ENCODE measurements around the gene EGFLAM.

The EGFLAM gene

GRCh38 chr5:38341641-38342040 is 83.3 kb downstream of the EGFLAM start:
- Histone ChIP-seq H3K4me1 (ENCODE audit: control insufficient read depth in 5 of 5, insufficient read depth in 5 of 5, low read length in 5 of 5) (no peaks in the 10 kb centered on the region), H3K4me3 (ENCODE audit: low read depth in 1 of 5, low read length in 5 of 5) (no peak overlapping the region), H3K9me3 (ENCODE audit: control insufficient read depth in 5 of 5, low read length in 5 of 5) (no peaks in the 10 kb centered on the region), H3K9ac (ENCODE audit: low read length in 5 of 5) (no peak overlapping the region), H3K36me3 (ENCODE audit: control insufficient read depth in 5 of 5, insufficient read depth in 5 of 5, low read length in 5 of 5) (no peaks in the 10 kb centered on the region), H3K27me3 (ENCODE audit: control insufficient read depth in 5 of 5, insufficient read depth in 4 of 5, low read length in 5 of 5) (peaks cover 2 to 6% (median 4%) of the 10 kb centered on the region in 5 donors), H3K27ac (ENCODE audit: low read depth, low read length) (no peak overlapping the region)

- Histone ChIP-seq H3K27me3 (ENCODE audit: control insufficient read depth in 5 of 5, insufficient read depth in 4 of 5, low read length in 5 of 5) (peaks cover 2 to 6% (median 4%) of the 10 kb centered on the region in 5 donors), H3K4me3 (ENCODE audit: low read depth in 1 of 5, low read length in 5 of 5) (no peak overlapping the region), H3K9ac (ENCODE audit: low read length in 5 of 5) (no peak overlapping the region), H3K9me3 (ENCODE audit: control insufficient read depth in 5 of 5, low read length in 5 of 5) (no peaks in the 10 kb centered on the region), H3K27ac (ENCODE audit: low read depth, low read length) (no peak overlapping the region), H3K4me1 (ENCODE audit: control insufficient read depth in 5 of 5, insufficient read depth in 5 of 5, low read length in 5 of 5) (no peaks in the 10 kb centered on the region), H3K36me3 (ENCODE audit: control insufficient read depth in 5 of 5, insufficient read depth in 5 of 5, low read length in 5 of 5) (no peaks in the 10 kb centered on the region)
Measured at GRCh38 chr5:38342261-38342660, 83.9 kb downstream of the EGFLAM start.

DNA sequence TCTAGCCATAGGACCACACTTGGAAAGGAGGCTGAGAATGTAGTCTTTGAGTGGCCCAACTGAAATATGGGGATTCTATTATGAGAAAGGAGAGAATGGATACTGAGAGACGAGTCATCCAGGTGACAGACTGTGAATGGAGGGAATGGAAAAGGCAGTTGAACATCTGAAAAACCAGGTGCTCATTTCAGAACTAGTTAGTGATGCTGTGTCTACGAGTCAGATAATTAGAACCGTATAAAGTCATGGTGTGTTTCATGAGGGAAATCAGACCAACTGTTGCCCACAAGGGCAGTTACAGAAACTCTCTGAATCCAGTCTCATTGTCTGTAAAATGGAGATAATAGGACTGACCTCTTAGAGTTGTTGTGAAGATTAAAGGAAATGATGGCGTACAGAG is 86.5 kb downstream of the EGFLAM start:
- H3K27me3 ChIP-seq (ENCODE audit: control insufficient read depth in 5 of 5, insufficient read depth in 4 of 5, low read length in 5 of 5) = peaks cover 0 to 2% (median 0%) of the 10 kb centered on the region in 5 donors
- H3K36me3 ChIP-seq (ENCODE audit: control insufficient read depth in 5 of 5, insufficient read depth in 5 of 5, low read length in 5 of 5) = no peaks in the 10 kb centered on the region
- no peaks in the 10 kb centered on the region for H3K4me1 ChIP-seq (ENCODE audit: control insufficient read depth in 5 of 5, insufficient read depth in 5 of 5, low read length in 5 of 5)
- no peaks in the 10 kb centered on the region for H3K9me3 ChIP-seq (ENCODE audit: control insufficient read depth in 5 of 5, low read length in 5 of 5)
- H3K9ac ChIP-seq (ENCODE audit: low read length in 5 of 5) = no peak overlapping the region
- no peak overlapping the region for H3K27ac ChIP-seq (ENCODE audit: low read depth, low read length)
- no peak overlapping the region for H3K4me3 ChIP-seq (ENCODE audit: low read depth in 1 of 5, low read length in 5 of 5)

DNA sequence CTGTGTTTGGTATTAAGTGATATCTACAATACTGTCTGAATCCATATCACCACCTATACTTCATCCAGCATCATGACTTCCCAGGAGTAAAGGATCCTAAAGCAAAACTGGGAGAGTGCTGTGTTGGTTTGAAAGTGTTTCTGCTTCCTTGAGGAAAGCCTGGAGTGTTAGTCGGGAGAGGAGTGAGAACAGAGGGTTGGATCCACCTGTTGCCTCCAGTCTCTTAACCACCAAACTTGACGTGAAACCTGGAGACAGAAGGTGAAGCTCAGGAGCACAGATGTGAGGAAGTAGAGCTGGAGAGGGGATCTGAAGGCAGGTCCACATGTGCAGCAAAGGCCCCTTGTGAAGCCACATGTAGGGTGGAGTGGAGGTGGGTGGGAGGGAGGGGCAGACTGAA is 88.2 kb downstream of the EGFLAM start:
- Histone ChIP-seq H3K9ac (ENCODE audit: low read length in 5 of 5) (no peak overlapping the region), H3K4me1 (ENCODE audit: control insufficient read depth in 5 of 5, insufficient read depth in 5 of 5, low read length in 5 of 5) (no peaks in the 10 kb centered on the region), H3K27me3 (ENCODE audit: control insufficient read depth in 5 of 5, insufficient read depth in 4 of 5, low read length in 5 of 5) (peaks cover 0 to 2% (median 0%) of the 10 kb centered on the region in 5 donors), H3K27ac (ENCODE audit: low read depth, low read length) (no peak overlapping the region), H3K4me3 (ENCODE audit: low read depth in 1 of 5, low read length in 5 of 5) (no peak overlapping the region), H3K36me3 (ENCODE audit: control insufficient read depth in 5 of 5, insufficient read depth in 5 of 5, low read length in 5 of 5) (no peaks in the 10 kb centered on the region), H3K9me3 (ENCODE audit: control insufficient read depth in 5 of 5, low read length in 5 of 5) (no peaks in the 10 kb centered on the region)

DNA sequence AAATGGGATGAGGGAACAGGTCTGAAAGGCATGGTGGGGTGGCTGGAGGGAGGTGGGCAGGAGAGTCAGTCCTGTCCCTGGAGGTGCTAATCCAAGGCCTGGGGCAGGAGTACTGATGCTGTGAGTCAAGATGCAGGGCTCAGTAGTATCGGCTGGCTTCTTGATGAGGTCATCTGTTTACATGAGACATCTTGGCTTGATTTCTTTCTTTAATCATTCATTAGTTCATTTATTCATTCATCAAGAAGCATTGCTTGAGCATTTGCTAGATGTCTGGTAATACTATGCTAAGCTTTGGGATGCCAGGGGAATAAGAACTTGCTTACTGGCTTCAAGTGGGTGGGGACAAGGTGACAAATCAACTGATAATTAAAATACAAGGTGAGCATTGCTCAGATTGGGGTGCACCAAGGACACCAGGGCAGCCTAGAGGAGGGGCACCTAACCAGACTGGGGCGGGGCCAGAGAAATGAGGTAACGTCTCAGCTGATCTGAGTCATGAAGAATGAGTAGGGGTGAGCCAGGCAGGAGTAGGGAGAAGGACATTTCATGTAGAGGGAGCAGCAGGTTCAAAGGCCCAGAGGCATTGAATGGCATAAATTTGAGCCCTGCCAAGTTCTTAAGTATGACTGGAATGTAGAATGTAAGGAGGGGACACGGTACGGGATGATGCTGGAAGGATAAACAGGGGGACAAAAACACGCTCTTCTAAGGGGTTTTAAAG is 88.8 kb downstream of the EGFLAM start:
- no peak overlapping the region for H3K4me3 ChIP-seq (ENCODE audit: low read depth in 1 of 5, low read length in 5 of 5)
- peaks cover 0 to 2% (median 0%) of the 10 kb centered on the region in 5 donors for H3K27me3 ChIP-seq (ENCODE audit: control insufficient read depth in 5 of 5, insufficient read depth in 4 of 5, low read length in 5 of 5)
- H3K27ac ChIP-seq (ENCODE audit: low read depth, low read length) = no peak overlapping the region
- H3K4me1 ChIP-seq (ENCODE audit: control insufficient read depth in 5 of 5, insufficient read depth in 5 of 5, low read length in 5 of 5) = no peaks in the 10 kb centered on the region
- H3K36me3 ChIP-seq (ENCODE audit: control insufficient read depth in 5 of 5, insufficient read depth in 5 of 5, low read length in 5 of 5) = no peaks in the 10 kb centered on the region
- H3K9ac ChIP-seq (ENCODE audit: low read length in 5 of 5) = no peak overlapping the region
- H3K9me3 ChIP-seq (ENCODE audit: control insufficient read depth in 5 of 5, low read length in 5 of 5) = no peaks in the 10 kb centered on the region

DNA sequence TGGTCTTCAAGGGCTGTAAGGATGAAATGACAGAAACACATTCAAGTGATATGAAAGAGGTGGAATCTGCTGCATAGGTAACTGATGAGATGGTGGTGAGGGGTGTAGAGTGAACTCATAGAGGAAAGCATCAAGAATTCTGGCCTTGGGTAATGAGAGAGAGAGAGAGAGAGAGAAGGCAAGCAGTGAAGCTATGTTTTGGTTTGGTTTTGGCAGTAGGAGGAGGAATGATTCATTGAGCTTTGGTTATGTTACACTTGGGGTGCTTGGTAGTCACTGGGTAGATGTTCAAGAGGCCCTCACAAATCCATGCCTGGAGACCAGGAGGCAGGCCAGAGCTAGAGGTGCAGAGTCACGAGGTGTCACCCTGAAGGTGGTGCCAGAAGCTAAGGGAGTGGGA is 89.5 kb downstream of the EGFLAM start:
- Histone ChIP-seq H3K36me3 (ENCODE audit: control insufficient read depth in 5 of 5, insufficient read depth in 5 of 5, low read length in 5 of 5) (no peaks in the 10 kb centered on the region), H3K27ac (ENCODE audit: low read depth, low read length) (no peak overlapping the region), H3K4me1 (ENCODE audit: control insufficient read depth in 5 of 5, insufficient read depth in 5 of 5, low read length in 5 of 5) (no peaks in the 10 kb centered on the region), H3K27me3 (ENCODE audit: control insufficient read depth in 5 of 5, insufficient read depth in 4 of 5, low read length in 5 of 5) (peaks cover 0 to 2% (median 0%) of the 10 kb centered on the region in 5 donors), H3K9me3 (ENCODE audit: control insufficient read depth in 5 of 5, low read length in 5 of 5) (no peaks in the 10 kb centered on the region), H3K9ac (ENCODE audit: low read length in 5 of 5) (no peak overlapping the region), H3K4me3 (ENCODE audit: low read depth in 1 of 5, low read length in 5 of 5) (no peak overlapping the region)

- Histone ChIP-seq H3K27me3 (ENCODE audit: control insufficient read depth in 5 of 5, insufficient read depth in 4 of 5, low read length in 5 of 5) (peaks cover 0 to 2% (median 0%) of the 10 kb centered on the region in 5 donors), H3K36me3 (ENCODE audit: control insufficient read depth in 5 of 5, insufficient read depth in 5 of 5, low read length in 5 of 5) (no peaks in the 10 kb centered on the region), H3K27ac (ENCODE audit: low read depth, low read length) (no peak overlapping the region), H3K4me3 (ENCODE audit: low read depth in 1 of 5, low read length in 5 of 5) (no peak overlapping the region), H3K9me3 (ENCODE audit: control insufficient read depth in 5 of 5, low read length in 5 of 5) (no peaks in the 10 kb centered on the region), H3K9ac (ENCODE audit: low read length in 5 of 5) (no peak overlapping the region), H3K4me1 (ENCODE audit: control insufficient read depth in 5 of 5, insufficient read depth in 5 of 5, low read length in 5 of 5) (no peaks in the 10 kb centered on the region)
Measured at GRCh38 chr5:38360323-38361061, 102.1 kb downstream of the EGFLAM start.

DNA sequence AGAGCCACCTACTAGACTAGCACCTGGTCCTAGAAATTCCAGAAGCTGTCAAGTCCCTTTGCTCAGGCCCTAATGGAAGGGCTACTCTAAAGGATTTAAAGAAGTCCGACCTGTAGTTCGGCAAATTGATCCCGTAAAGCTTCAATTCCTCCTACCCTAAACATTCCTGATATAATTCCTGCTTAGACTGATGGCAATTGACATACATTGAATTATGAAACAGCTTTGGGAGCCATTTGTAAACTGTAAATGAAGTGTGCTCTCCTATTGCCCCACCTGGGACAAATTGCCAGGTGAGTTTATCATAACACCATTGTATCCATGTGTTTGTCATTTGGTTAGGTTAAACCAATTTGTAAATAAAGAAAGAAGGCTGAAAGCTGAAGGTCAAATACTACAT is 104.4 kb downstream of the EGFLAM start:
- Histone ChIP-seq H3K4me3 (ENCODE audit: low read depth in 1 of 5, low read length in 5 of 5) (no peak overlapping the region), H3K9me3 (ENCODE audit: control insufficient read depth in 5 of 5, low read length in 5 of 5) (no peaks in the 10 kb centered on the region), H3K27ac (ENCODE audit: low read depth, low read length) (no peak overlapping the region), H3K27me3 (ENCODE audit: control insufficient read depth in 5 of 5, insufficient read depth in 4 of 5, low read length in 5 of 5) (peaks cover 0 to 2% (median 0%) of the 10 kb centered on the region in 5 donors), H3K36me3 (ENCODE audit: control insufficient read depth in 5 of 5, insufficient read depth in 5 of 5, low read length in 5 of 5) (no peaks in the 10 kb centered on the region), H3K9ac (ENCODE audit: low read length in 5 of 5) (no peak overlapping the region), H3K4me1 (ENCODE audit: control insufficient read depth in 5 of 5, insufficient read depth in 5 of 5, low read length in 5 of 5) (no peaks in the 10 kb centered on the region)

GRCh38 chr5:38364825-38365224 is 106.5 kb downstream of the EGFLAM start:
- Histone ChIP-seq H3K4me3 (ENCODE audit: low read depth in 1 of 5, low read length in 5 of 5) (no peak overlapping the region), H3K36me3 (ENCODE audit: control insufficient read depth in 5 of 5, insufficient read depth in 5 of 5, low read length in 5 of 5) (no peaks in the 10 kb centered on the region), H3K27ac (ENCODE audit: low read depth, low read length) (no peak overlapping the region), H3K9ac (ENCODE audit: low read length in 5 of 5) (no peak overlapping the region), H3K27me3 (ENCODE audit: control insufficient read depth in 5 of 5, insufficient read depth in 4 of 5, low read length in 5 of 5) (peaks cover 0 to 2% (median 0%) of the 10 kb centered on the region in 5 donors), H3K9me3 (ENCODE audit: control insufficient read depth in 5 of 5, low read length in 5 of 5) (no peaks in the 10 kb centered on the region), H3K4me1 (ENCODE audit: control insufficient read depth in 5 of 5, insufficient read depth in 5 of 5, low read length in 5 of 5) (no peaks in the 10 kb centered on the region)

GRCh38 chr5:38367410-38367809 is 109.1 kb downstream of the EGFLAM start:
- Histone ChIP-seq H3K27ac (ENCODE audit: low read depth, low read length) (no peak overlapping the region), H3K9ac (ENCODE audit: low read length in 5 of 5) (no peak overlapping the region), H3K9me3 (ENCODE audit: control insufficient read depth in 5 of 5, low read length in 5 of 5) (no peaks in the 10 kb centered on the region)

More at GRCh38 chr5:38367410-38367809, 109.1 kb downstream of the EGFLAM start:
- Histone ChIP-seq H3K27me3 (ENCODE audit: control insufficient read depth in 5 of 5, insufficient read depth in 4 of 5, low read length in 5 of 5) (peaks cover 0 to 4% (median 0%) of the 10 kb centered on the region in 5 donors), H3K36me3 (ENCODE audit: control insufficient read depth in 5 of 5, insufficient read depth in 5 of 5, low read length in 5 of 5) (no peaks in the 10 kb centered on the region), H3K4me3 (ENCODE audit: low read depth in 1 of 5, low read length in 5 of 5) (no peak overlapping the region), H3K4me1 (ENCODE audit: control insufficient read depth in 5 of 5, insufficient read depth in 5 of 5, low read length in 5 of 5) (no peaks in the 10 kb centered on the region)
